GM19025 (cell line): ENCODE results near the gene CFAP77.
"Not testable (repeated sequence)": the region's sequence is repeated elsewhere in the genome, so short reads cannot be mapped to it uniquely, and the experiment has no call there.

ENCODE experiments used
- ATAC-seq: cut with Tn5 transposase; IDR thresholded peaks from one replicate; pipeline ENCODE4 v1.9.1; 2021; ENCODE audit warnings: mild to moderate bottlenecking, low read depth, moderate library complexity; ENCODE audit not compliant: unreplicated experiment

Gene CFAP77

GRCh38 chr9:132409828-132410528 is at the start of gene CFAP77:
Gene CFAP77 (plus strand): TSS chr9:132410211. CDS start chr9:132410272, 61 bp downstream.
- peak; percentile 42 for ATAC-seq

- ATAC-seq, result no peak
Observed at GRCh38 chr9:132364068-132364467, 45.9 kb upstream of the CFAP77 start.

- no peak for ATAC-seq
Observed at GRCh38 chr9:132365986-132366385, 44.0 kb upstream of the CFAP77 start.

- no peak for ATAC-seq
Observed at GRCh38 chr9:132366481-132366880, 43.5 kb upstream of the CFAP77 start.

- no peak for ATAC-seq
Observed at GRCh38 chr9:132367613-132368313, 42.2 kb upstream of the CFAP77 start.

GRCh38 chr9:132369421-132369820 is 40.6 kb upstream of the CFAP77 start:
- no peak for ATAC-seq

GRCh38 chr9:132370592-132370991 is 39.4 kb upstream of the CFAP77 start:
- no peak for ATAC-seq

- no peak for ATAC-seq
Observed at GRCh38 chr9:132372177-132373095, 37.6 kb upstream of the CFAP77 start.

- not testable (repeated sequence) for ATAC-seq
Observed at GRCh38 chr9:132377769-132378168, 32.2 kb upstream of the CFAP77 start.

- ATAC-seq, result not testable (repeated sequence)
Observed at GRCh38 chr9:132378416-132378815, 31.6 kb upstream of the CFAP77 start.

GRCh38 chr9:132381966-132382541 is 28.0 kb upstream of the CFAP77 start:
- ATAC-seq, result peak; percentile 69

GRCh38 chr9:132383462-132383883 is 26.5 kb upstream of the CFAP77 start:
- ATAC-seq, result no peak

GRCh38 chr9:132384376-132384775 is 25.6 kb upstream of the CFAP77 start:
- no peak for ATAC-seq

GRCh38 chr9:132387133-132387532 is 22.9 kb upstream of the CFAP77 start:
- no peak for ATAC-seq

- ATAC-seq, result no peak
Observed at GRCh38 chr9:132390966-132391365, 19.0 kb upstream of the CFAP77 start.

- no peak for ATAC-seq
Observed at GRCh38 chr9:132391449-132391848, 18.6 kb upstream of the CFAP77 start.

GRCh38 chr9:132395560-132395959 is 14.5 kb upstream of the CFAP77 start:
- ATAC-seq, result no peak

GRCh38 chr9:132401824-132402223 is 8.2 kb upstream of the CFAP77 start:
- no peak for ATAC-seq

- ATAC-seq, result no peak
Observed at GRCh38 chr9:132404228-132404881, 5.7 kb upstream of the CFAP77 start.

- peak; percentile 76 for ATAC-seq
Observed at GRCh38 chr9:132406554-132407122, 3.4 kb upstream of the CFAP77 start, which contains the start of gene TTF1. Gene TTF1 (minus strand): TSS chr9:132406840. CDS start chr9:132402821, 4,019 bp downstream.
